GM23338 (cell line): Measurements from ENCODE around the gene IGF2BP2.
"Not testable (repeated sequence)": the region's sequence is repeated elsewhere in the genome, so short reads cannot be mapped to it uniquely, and the experiment has no call there.

Source experiments
- CREB1 ChIP-seq: fragments of 250-450 bp; sonication (Bioruptor Pico); IDR thresholded peaks from 2 replicates; pipeline ENCODE4 v1.5.0; 2020; ENCODE audit warnings: low read depth, mild to moderate bottlenecking, moderate library complexity
- CTCF ChIP-seq, 2 experiments: fragments of 200-600 bp in 1 of 2; sonication (generic) in 1 of 2; conservative IDR thresholded peaks; 2 replicates each; pipeline versions ENCODE4 v1.5.1 to v1.6.1; 2016 to 2017; ENCODE audit warnings: antibody characterized with exemption in 2 of 2, low read depth in 2 of 2, mild to moderate bottlenecking in 2 of 2, moderate library complexity in 1 of 2
- ETS1 ChIP-seq: IDR thresholded peaks from 2 replicates; pipeline ENCODE4 v1.6.1; 2016; ENCODE audit warnings: antibody characterized with exemption
- EZH2 ChIP-seq: fragments of 200-600 bp; sonication (generic); IDR thresholded peaks from one replicate; pipeline ENCODE4 v1.8.0; 2017; ENCODE audit warnings: antibody characterized with exemption, mild to moderate bottlenecking, low read depth; ENCODE audit not compliant: unreplicated experiment
- EZH2phosphoT487 ChIP-seq: fragments of 200-600 bp; sonication (generic); IDR thresholded peaks from one replicate; pipeline ENCODE4 v1.8.1; 2018; ENCODE audit warnings: antibody characterized with exemption; ENCODE audit not compliant: unreplicated experiment
- JUNB ChIP-seq: IDR thresholded peaks from one replicate; pipeline ENCODE4 v1.6.1; 2016; ENCODE audit warnings: antibody characterized with exemption; ENCODE audit not compliant: unreplicated experiment
- NANOG ChIP-seq: IDR thresholded peaks from 2 replicates; pipeline ENCODE4 v1.6.1; 2016; ENCODE audit warnings: antibody characterized with exemption, borderline replicate concordance
- POLR2AphosphoS5 ChIP-seq: IDR thresholded peaks from 2 replicates; pipeline ENCODE4 v1.6.1; 2016; ENCODE audit warnings: antibody characterized with exemption, low read depth
- REST ChIP-seq: IDR thresholded peaks from one replicate; pipeline ENCODE4 v1.6.1; 2018; ENCODE audit warnings: antibody characterized with exemption; ENCODE audit not compliant: unreplicated experiment
- STAT1 ChIP-seq: IDR thresholded peaks from one replicate; pipeline ENCODE4 v1.6.1; 2016; ENCODE audit warnings: antibody characterized with exemption; ENCODE audit not compliant: unreplicated experiment
- ZNF114 ChIP-seq: fragments of 250-450 bp; sonication (Bioruptor Pico); IDR thresholded peaks from 2 replicates; pipeline ENCODE4 v1.5.0; 2020; ENCODE audit warnings: mild to moderate bottlenecking, moderate library complexity
- ZNF331 ChIP-seq: fragments of 250-450 bp; sonication (Bioruptor Pico); IDR thresholded peaks from 2 replicates; pipeline ENCODE4 v1.5.0; 2020; ENCODE audit warnings: low read depth, mild to moderate bottlenecking, moderate library complexity
- ZNF462 ChIP-seq: fragments of 250-450 bp; sonication (Bioruptor Pico); IDR thresholded peaks from 2 replicates; pipeline ENCODE4 v1.5.0; 2020; ENCODE audit warnings: mild to moderate bottlenecking, moderate library complexity

- not testable (repeated sequence) for TF ChIP-seq CTCF (conservative IDR thresholded peaks at IDR 0.05; ENCODE audit: low read depth in 2 of 2); POLR2AphosphoS5; EZH2phosphoT487; EZH2; REST; CREB1 (CRISPR knock-in tag); JUNB; ZNF462; ETS1; STAT1; NANOG; ZNF114 (CRISPR knock-in tag); ZNF331 (CRISPR knock-in tag)
Measured at GRCh38 chr3:185697228-185697627, 127.6 kb downstream of the IGF2BP2 start.
